ENCODE measurements around the gene RDH8. TPM values are rescaled to one million over a fixed set of nuclear protein-coding genes. Genes with fewer than 3 reads are reported as not detected.

The RDH8 gene
- polyA plus RNA-seq, 1 of the 3 experiments (the other 2 are of a cell fraction): not detected

DNA sequence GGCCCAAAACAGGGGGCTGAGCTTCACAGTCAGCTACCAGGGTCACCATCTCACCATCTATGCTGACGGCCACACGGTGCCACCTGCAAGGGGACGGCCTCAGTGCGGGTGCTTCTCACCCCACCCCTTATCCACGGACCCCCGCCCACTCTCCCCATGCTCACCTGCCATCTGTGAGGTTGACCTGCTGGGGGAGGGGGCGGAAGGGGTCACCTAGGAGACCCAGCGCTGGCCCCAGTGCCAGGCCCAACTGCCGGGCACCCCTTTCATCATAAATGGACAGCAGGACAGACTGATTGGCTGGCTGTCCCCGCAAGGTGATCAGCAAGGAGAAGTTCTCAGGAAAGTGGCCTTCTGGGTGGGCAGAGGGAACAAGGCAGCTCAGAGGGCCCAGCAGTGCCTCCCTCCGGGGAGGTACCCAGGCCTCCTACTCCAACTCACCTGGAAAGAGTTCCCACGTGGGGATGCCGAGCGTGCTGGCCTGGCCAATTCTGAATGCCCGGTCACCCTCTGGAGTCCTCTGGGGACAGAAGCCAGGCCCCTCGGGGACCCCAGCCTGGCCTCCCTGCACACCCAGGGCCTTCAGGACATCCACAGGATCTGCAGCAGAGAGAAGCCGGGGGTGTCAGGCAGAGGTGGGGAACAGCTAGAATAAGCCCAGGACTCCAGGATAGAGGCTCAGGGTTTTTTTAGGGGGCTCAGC, 7.5 kb upstream of the RDH8 start:
- H4K20me1 ChIP-seq (ENCODE audit: insufficient read depth): no peaks in the 10 kb centered on the region
- H3K4me3 ChIP-seq (ENCODE audit: low read depth in 2 of 2, low read length in 1 of 2): no peak overlapping the region
- no peak overlapping the region for H3K4me2 ChIP-seq
- H2AFZ ChIP-seq (ENCODE audit: low read depth): no peak overlapping the region
- no peaks in the 10 kb centered on the region for H3K9me2 ChIP-seq
- no peaks in the 10 kb centered on the region for H3K4me1 ChIP-seq (ENCODE audit: control insufficient read depth in 1 of 2, insufficient read depth in 2 of 2, low read depth in 1 of 2, low read length in 1 of 2)
- no peaks in the 10 kb centered on the region for H3K9me3 ChIP-seq
- no peak overlapping the region for H3K9ac ChIP-seq
- 52% methylated on average over 12 of the region's 17 CpGs for WGBS (ENCODE audit: low lambda C conversion rate)
- no peaks in the 10 kb centered on the region for H3K79me2 ChIP-seq (ENCODE audit: insufficient read depth)
- no peak for DNase-seq
- H3F3A ChIP-seq (replicated peaks; ENCODE audit: insufficient read depth): peaks cover 6% of the 10 kb centered on the region
- peaks cover 12% of the 10 kb centered on the region; the same call in 1 of the 2 replicates for H3K27me3 ChIP-seq (ENCODE audit: insufficient read depth)
- H3K36me3 ChIP-seq (replicated peaks in 1 of 2; ENCODE audit: control insufficient read depth in 1 of 2, insufficient read depth in 2 of 2, low read length in 1 of 2): no peaks in the 10 kb centered on the region
- CTCF ChIA-PET: interaction anchor here (0.7 to 1.6 kb wide), 3 partner anchors 22 to 75 kb away, joined by 3 to 7 read pairs (median 4); no protein-coding TSS in a partner anchor
- POLR2A ChIA-PET: no interaction called here
- TF ChIP-seq MXI1 (IDR thresholded peaks at IDR 0.05; ENCODE audit: low read depth, low read length) (no peak), GATA2 (CRISPR knock-in tag; IDR thresholded peaks at IDR 0.05) (no peak), JUND (IDR thresholded peaks at IDR 0.05) (no peak), CHD2 (IDR thresholded peaks at IDR 0.05; ENCODE audit: low read length, partially characterized antibody) (no peak), RFX5 (IDR thresholded peaks at IDR 0.05; ENCODE audit: low read length) (no peak), FOSL2 (IDR thresholded peaks at IDR 0.05; ENCODE audit: borderline replicate concordance, low read depth) (no peak), ELF1 (IDR thresholded peaks at IDR 0.05) (no peak), FOXJ3 (CRISPR knock-in tag; IDR thresholded peaks at IDR 0.05) (no peak), POLR2AphosphoS5 (IDR thresholded peaks at IDR 0.05; ENCODE audit: low read depth, low read length) (no peak)
- TF ChIP-seq, protein P1, sequence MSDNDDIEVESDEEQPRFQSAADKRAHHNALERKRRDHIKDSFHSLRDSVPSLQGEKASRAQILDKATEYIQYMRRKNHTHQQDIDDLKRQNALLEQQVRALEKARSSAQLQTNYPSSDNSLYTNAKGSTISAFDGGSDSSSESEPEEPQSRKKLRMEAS (IDR thresholded peaks at IDR 0.05; ENCODE audit: low read depth): no peak
- H3K27ac ChIP-seq (ENCODE audit: low read depth in 2 of 2, low read length in 1 of 2): no peak overlapping the region

- Histone ChIP-seq H3K79me2 (ENCODE audit: insufficient read depth) (no peaks in the 10 kb centered on the region), H3K36me3 (replicated peaks in 1 of 2; ENCODE audit: control insufficient read depth in 1 of 2, insufficient read depth in 2 of 2, low read length in 1 of 2) (no peaks in the 10 kb centered on the region), H3K27ac (ENCODE audit: low read depth in 2 of 2, low read length in 1 of 2) (no peak overlapping the region), H3K4me3 (ENCODE audit: low read depth in 2 of 2, low read length in 1 of 2) (no peak overlapping the region), H3K9me2 (no peaks in the 10 kb centered on the region), H3K9ac (no peak overlapping the region), H3K4me2 (no peak overlapping the region), H3F3A (replicated peaks; ENCODE audit: insufficient read depth) (peaks cover 6% of the 10 kb centered on the region), H4K20me1 (ENCODE audit: insufficient read depth) (no peaks in the 10 kb centered on the region), H3K4me1 (ENCODE audit: control insufficient read depth in 1 of 2, insufficient read depth in 2 of 2, low read depth in 1 of 2, low read length in 1 of 2) (no peaks in the 10 kb centered on the region), H3K9me3 (no peaks in the 10 kb centered on the region), H2AFZ (ENCODE audit: low read depth) (no peak overlapping the region), H3K27me3 (ENCODE audit: insufficient read depth) (peaks cover 18% of the 10 kb centered on the region; the same call in 1 of the 2 replicates)
- TF ChIP-seq NFIC (IDR thresholded peaks at IDR 0.05; ENCODE audit: borderline replicate concordance) (no peak), YY1 (IDR thresholded peaks at IDR 0.05; ENCODE audit: low read depth) (no peak), FOSL2 (IDR thresholded peaks at IDR 0.05; ENCODE audit: borderline replicate concordance, low read depth) (no peak), RCOR1 (IDR thresholded peaks at IDR 0.05; ENCODE audit: low read length) (no peak), REST (IDR thresholded peaks at IDR 0.05; ENCODE audit: low read depth, low read length) (no peak), MXI1 (IDR thresholded peaks at IDR 0.05; ENCODE audit: low read depth, low read length) (no peak), SIN3A (IDR thresholded peaks at IDR 0.05; ENCODE audit: borderline replicate concordance, low read depth, low read length) (no peak)
- TF ChIP-seq, protein P2, sequence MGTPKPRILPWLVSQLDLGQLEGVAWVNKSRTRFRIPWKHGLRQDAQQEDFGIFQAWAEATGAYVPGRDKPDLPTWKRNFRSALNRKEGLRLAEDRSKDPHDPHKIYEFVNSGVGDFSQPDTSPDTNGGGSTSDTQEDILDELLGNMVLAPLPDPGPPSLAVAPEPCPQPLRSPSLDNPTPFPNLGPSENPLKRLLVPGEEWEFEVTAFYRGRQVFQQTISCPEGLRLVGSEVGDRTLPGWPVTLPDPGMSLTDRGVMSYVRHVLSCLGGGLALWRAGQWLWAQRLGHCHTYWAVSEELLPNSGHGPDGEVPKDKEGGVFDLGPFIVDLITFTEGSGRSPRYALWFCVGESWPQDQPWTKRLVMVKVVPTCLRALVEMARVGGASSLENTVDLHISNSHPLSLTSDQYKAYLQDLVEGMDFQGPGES (IDR thresholded peaks at IDR 0.05; ENCODE audit: low read depth, low read length): no peak
- WGBS (ENCODE audit: low lambda C conversion rate): 63% methylated on average over 7 of the region's 7 CpGs
- no peak for DNase-seq
- POLR2A ChIA-PET: no interaction called here
- CTCF ChIA-PET: interaction anchor here (1.6 kb wide), 1 partner anchor 21 kb away, joined by 7 read pairs; no protein-coding TSS in a partner anchor
Measured at GRCh38 chr19:10006335-10006708, 7.0 kb upstream of the RDH8 start.

Measured in SK-N-SH (cell line).